ENCODE data around the gene FUOM. TPM values are rescaled to one million over a fixed set of nuclear protein-coding genes. Genes with fewer than 3 reads are reported as not detected.
"Not testable (repeated sequence)": the region's sequence is repeated elsewhere in the genome, so short reads cannot be mapped to it uniquely, and the experiment has no call there.

FUOM gene
- total RNA-seq, 6 donors from 2014 or later: 15.4 to 37.5 (median 26.0) TPM

DNA sequence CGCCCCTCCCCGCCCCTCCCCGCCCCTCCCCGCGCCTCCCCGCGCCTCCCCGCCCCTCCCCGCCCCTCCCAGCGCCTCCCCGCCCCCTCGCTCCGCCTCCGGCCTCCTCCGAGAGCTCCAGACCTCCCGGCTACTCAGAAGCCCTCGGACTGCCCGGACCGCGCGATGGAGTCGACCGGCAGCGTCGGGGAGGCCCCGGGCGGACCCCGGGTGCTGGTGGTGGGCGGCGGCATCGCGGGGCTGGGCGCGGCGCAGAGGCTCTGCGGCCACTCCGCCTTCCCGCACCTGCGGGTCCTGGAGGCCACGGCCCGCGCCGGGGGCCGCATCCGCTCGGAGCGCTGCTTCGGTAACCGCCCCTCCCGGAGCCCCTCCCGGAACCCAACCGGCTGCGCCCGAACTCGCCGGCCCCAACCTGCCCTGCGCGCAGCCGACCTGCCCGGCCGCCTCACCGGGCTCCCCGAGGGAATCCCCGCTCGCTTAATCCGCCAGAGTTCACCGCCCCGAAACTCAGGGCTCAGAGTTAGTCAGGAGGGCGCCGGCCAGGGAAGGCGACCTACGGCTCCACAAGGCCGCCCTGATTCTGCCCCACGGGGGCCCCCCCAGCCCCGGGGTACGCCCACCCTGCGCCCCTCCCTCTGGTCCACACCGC lies 21.5 kb upstream of the FUOM start, which contains the start of gene PAOX:
Gene PAOX, plus strand, starts transcription at position 111 of the 649 bp plus-strand sequence. Its CDS starts 55 bp downstream, at position 166.
- Histone ChIP-seq H3K4me3 (peak within 1 kb of the TSS; percentile 94 to 99 (median 97)), H3K4me1 (peaks cover 15 to 27% (median 18%) of the 10 kb centered on the region in 4 donors), H3K27me3 (no peaks in the 10 kb centered on the region), H3K36me3 (peaks cover 0 to 8% (median 2%) of the 10 kb centered on the region in 4 donors), H3K27ac (peak within 1 kb of the TSS; percentile 71 to 87 (median 83)), H3K9me3 (no peaks in the 10 kb centered on the region)
- DNase-seq: peak; percentile 66 to 93
- ATAC-seq (ENCODE audit: low FRiP score in 2 of 2): peak; percentile 53 to 79
- TF ChIP-seq POLR2A (IDR thresholded peaks at IDR 0.05): peak in 2 of 4 donors; percentile 34 to 61
- no peak for TF ChIP-seq EP300 (IDR thresholded peaks at IDR 0.05)
- TF ChIP-seq POLR2AphosphoS5 (IDR thresholded peaks at IDR 0.05): peak in 1 of 2 donors; percentile 10
- TF ChIP-seq, protein P1, sequence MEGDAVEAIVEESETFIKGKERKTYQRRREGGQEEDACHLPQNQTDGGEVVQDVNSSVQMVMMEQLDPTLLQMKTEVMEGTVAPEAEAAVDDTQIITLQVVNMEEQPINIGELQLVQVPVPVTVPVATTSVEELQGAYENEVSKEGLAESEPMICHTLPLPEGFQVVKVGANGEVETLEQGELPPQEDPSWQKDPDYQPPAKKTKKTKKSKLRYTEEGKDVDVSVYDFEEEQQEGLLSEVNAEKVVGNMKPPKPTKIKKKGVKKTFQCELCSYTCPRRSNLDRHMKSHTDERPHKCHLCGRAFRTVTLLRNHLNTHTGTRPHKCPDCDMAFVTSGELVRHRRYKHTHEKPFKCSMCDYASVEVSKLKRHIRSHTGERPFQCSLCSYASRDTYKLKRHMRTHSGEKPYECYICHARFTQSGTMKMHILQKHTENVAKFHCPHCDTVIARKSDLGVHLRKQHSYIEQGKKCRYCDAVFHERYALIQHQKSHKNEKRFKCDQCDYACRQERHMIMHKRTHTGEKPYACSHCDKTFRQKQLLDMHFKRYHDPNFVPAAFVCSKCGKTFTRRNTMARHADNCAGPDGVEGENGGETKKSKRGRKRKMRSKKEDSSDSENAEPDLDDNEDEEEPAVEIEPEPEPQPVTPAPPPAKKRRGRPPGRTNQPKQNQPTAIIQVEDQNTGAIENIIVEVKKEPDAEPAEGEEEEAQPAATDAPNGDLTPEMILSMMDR (IDR thresholded peaks at IDR 0.05): no peak
- WGBS, 2 donors: 7 to 32% methylated on average over 6 to 29 of the region's 78 CpGs

DNA sequence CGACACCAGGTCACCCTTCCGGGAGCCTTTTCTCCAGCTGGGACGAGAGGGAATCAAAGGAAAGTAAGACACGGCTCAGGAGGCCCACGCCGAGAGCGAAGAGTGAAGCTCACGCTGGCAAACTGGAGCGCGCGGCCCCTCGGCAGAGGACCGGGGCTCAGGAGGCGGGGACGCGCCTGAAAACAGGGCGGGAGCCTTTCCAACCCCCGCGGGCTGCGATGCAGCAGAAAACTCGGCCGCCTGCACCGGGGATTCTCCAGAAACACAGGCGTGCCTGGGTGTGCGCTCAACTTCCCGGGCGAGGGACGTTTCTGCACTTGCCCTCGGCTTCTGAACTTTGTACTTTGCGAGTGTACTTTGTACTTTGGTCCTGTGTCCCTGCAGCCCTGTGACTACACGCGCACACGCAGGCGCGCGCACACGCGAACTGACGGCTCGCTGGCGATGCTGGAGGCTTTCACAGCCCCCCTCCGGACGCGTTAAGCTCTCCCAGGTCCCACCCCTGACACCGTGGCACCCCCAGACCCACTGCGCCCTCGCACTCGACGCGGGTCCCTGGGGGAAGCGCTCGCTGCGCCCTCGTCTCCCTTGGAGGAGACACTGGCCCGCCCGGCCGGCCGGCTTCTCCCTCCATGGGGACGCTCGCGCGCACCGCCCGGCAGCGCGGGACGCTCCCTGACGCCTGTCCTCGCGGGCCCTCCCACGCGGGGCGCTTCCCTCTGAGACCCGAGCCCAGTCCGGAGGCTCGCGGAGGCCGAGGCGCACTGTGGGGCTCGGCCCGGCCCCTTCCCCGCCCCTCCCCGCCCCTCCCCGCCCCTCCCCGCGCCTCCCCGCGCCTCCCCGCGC lies 20.7 kb upstream of the FUOM start:
- H3K9me3 ChIP-seq: no peaks in the 10 kb centered on the region
- H3K4me1 ChIP-seq: peaks cover 18 to 33% (median 22%) of the 10 kb centered on the region in 4 donors
- TF ChIP-seq EP300 (IDR thresholded peaks at IDR 0.05) (no peak), POLR2A (IDR thresholded peaks at IDR 0.05) (peak in 1 of 4 donors; percentile 62), POLR2AphosphoS5 (IDR thresholded peaks at IDR 0.05) (no peak)
- TF ChIP-seq, protein P1 (IDR thresholded peaks at IDR 0.05): peak in 1 of 6 experiments; percentile 6
- peak overlapping the region; percentile 68 to 87 (median 80) for H3K27ac ChIP-seq
- H3K36me3 ChIP-seq: no peaks in the 10 kb centered on the region
- WGBS, 2 donors: 1% methylated on average over 31 to 54 of the region's 90 CpGs
- H3K27me3 ChIP-seq: no peaks in the 10 kb centered on the region
- peak overlapping the region; percentile 94 to 99 (median 97) for H3K4me3 ChIP-seq
- DNase-seq (peak; percentile 72 to 95), ATAC-seq (ENCODE audit: low FRiP score in 2 of 2) (peak; percentile 62 to 91)

DNA sequence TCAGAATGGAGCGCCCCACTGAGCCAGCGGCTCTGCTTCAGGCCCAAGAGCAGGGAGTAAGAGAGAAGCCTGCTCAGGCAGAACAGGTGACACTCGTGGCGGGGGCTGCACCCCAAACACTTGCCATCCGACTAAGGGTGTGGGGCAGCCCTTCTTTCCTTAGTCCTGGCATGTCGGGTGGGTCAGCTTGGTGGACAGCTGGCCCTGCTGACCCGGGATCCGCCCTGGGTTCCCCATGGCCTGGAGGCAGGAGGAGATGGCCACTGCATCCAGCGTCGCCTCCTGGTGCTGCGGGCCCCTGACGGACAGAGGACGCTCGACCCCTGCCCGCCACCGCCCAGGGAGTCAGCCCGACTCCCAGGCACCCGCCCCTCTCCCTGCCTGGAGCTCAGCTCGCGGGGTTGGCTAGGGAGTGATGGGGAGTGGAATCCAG lies 20.0 kb upstream of the FUOM start:
- peak; percentile 2 to 3 for ATAC-seq (ENCODE audit: low FRiP score in 2 of 2)
- Histone ChIP-seq H3K27ac (peak overlapping the region; percentile 68 to 87 (median 80)), H3K27me3 (no peaks in the 10 kb centered on the region)

DNA sequence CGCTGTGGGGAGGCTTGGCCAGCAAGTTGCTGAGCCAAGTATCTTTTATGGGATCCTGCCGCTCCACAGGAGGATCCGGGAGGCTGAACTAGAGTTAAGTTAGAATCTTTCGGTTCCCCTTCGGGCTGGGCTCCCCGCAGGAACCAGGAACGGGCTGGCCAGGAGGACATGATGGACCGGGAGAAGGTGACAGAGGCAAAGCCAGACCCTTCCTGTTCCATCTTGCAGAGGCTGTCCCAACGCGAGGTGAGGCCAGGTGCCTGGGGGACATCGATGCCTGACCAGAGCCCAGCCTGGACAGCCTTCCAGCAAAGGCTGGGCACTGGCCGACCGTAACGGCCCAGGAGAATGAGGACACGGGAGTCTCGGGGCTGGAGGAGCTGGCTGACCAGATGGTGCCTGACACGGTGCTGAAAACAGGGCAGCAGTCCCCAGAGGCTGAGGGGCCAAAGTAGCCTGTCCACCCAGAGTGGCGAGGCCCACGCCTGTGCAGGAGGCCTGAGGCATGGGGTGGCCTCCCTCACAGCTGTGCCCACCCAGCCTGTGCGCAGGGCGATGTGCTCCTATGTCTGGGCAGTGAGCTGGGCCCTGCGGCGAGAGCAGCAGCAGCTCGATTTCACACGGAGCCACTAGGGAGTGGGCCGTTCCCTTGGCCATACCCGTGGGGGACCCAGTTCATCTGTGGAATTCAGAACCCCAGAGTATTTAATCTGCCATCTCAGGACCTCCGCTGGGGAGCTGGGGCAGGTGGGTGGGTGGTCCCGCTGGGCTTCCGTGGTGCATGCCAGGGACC lies 19.4 kb upstream of the FUOM start:
- ATAC-seq (ENCODE audit: low FRiP score in 2 of 2) (no peak), DNase-seq (no peak)
- H3K27me3 ChIP-seq: no peaks in the 10 kb centered on the region
- H3K36me3 ChIP-seq: no peaks in the 10 kb centered on the region
- H3K9me3 ChIP-seq: no peaks in the 10 kb centered on the region
- TF ChIP-seq POLR2AphosphoS5 (IDR thresholded peaks at IDR 0.05) (no peak), POLR2A (IDR thresholded peaks at IDR 0.05) (no peak), EP300 (IDR thresholded peaks at IDR 0.05) (no peak)
- TF ChIP-seq, protein P1 (IDR thresholded peaks at IDR 0.05): no peak
- WGBS, 2 donors: 93 to 95% methylated on average over 12 to 29 of the region's 30 CpGs
- peak overlapping the region in 1 of 4 donors; percentile 76 for H3K27ac ChIP-seq
- H3K4me1 ChIP-seq: peaks cover 23 to 41% (median 26%) of the 10 kb centered on the region in 4 donors
- no peak overlapping the region for H3K4me3 ChIP-seq

More for the DNA sequence above, 20.0 kb upstream of the FUOM start:
- Histone ChIP-seq H3K4me1 (peaks cover 18 to 35% (median 22%) of the 10 kb centered on the region in 4 donors), H3K36me3 (no peaks in the 10 kb centered on the region), H3K9me3 (no peaks in the 10 kb centered on the region), H3K4me3 (peak overlapping the region; percentile 94 to 99 (median 97))
- WGBS, 2 donors: 10 to 59% methylated on average over 8 to 9 of the region's 20 CpGs
- TF ChIP-seq POLR2AphosphoS5 (IDR thresholded peaks at IDR 0.05): no peak
- no peak for TF ChIP-seq POLR2A (IDR thresholded peaks at IDR 0.05)
- TF ChIP-seq, protein P1 (IDR thresholded peaks at IDR 0.05): no peak
- TF ChIP-seq EP300 (IDR thresholded peaks at IDR 0.05): no peak
- DNase-seq: peak in 1 of 2 donors; percentile 84

DNA sequence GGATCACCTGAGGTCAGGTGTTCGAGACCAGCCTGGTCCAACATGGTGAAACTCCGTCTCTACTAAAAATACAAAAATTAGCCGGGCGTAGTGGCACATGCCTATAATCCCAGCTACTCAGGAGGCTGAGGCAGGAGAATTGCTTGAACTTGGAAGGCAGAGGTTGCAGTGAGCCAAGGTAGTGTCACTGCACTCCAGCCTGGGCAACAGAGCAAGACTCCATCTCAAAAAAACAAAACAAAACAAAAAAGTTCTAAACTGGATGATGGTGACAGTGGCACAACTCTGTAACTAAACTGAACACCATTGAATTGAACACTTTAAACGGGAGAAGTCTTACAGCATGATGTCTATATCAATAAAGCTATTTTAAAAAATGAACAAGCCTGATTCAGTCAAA lies 18.4 kb upstream of the FUOM start:
- not testable (repeated sequence) for H3K9me3 ChIP-seq
- WGBS, 2 donors: 89 to 94% methylated on average over 5 of the region's 5 CpGs

More for the DNA sequence above, 18.4 kb upstream of the FUOM start:
- H3K27me3 ChIP-seq; DNase-seq; H3K27ac ChIP-seq; ATAC-seq (ENCODE audit: low FRiP score in 2 of 2); H3K4me3 ChIP-seq; H3K36me3 ChIP-seq: not testable (repeated sequence)
- peaks cover 28 to 47% (median 30%) of the 10 kb centered on the region in 4 donors for H3K4me1 ChIP-seq

Data from upper lobe of left lung (tissue), 6 donors.